Natural killer cell (primary cell): ENCODE data around the gene COL5A1. TPM values are rescaled to one million over a fixed set of nuclear protein-coding genes. Genes with fewer than 3 reads are reported as not detected.

Experiments
- ATAC-seq, 3 donors: fragments of 150-1000 bp in 2 of 3; fragments of 200-7000 bp in 1 of 3; cut with Tn5 transposase; 1 replicate in 1 of 3; 2 replicates in 2 of 3; pipeline ENCODE4 v1.10.0; 2021; ENCODE audit warnings: mild to moderate bottlenecking in 2 of 3, moderate library complexity in 2 of 3
- DNase-seq, 2 donors: peaks; one replicate each; pipeline versions ENCODE4 v3.0.0 to v3.0.0-alpha.2; 2013 to 2021; ENCODE audit warnings: mixed read lengths in 1 of 2
- H3K27ac ChIP-seq: one replicate; pipeline ENCODE4 v1.5.1; 2013; ENCODE audit warnings: mild to moderate bottlenecking, low read length
- H3K27me3 ChIP-seq: one replicate; pipeline ENCODE4 v1.6.1; 2013; ENCODE audit warnings: low read length; ENCODE audit not compliant: control insufficient read depth, insufficient read depth
- H3K36me3 ChIP-seq: one replicate; pipeline ENCODE4 v1.6.1; 2013; ENCODE audit warnings: low read length; ENCODE audit not compliant: control insufficient read depth, insufficient read depth
- H3K4me1 ChIP-seq: one replicate; pipeline ENCODE4 v1.6.1; 2013; ENCODE audit warnings: low read length; ENCODE audit not compliant: control insufficient read depth, insufficient read depth
- H3K4me3 ChIP-seq: one replicate; pipeline ENCODE4 v1.5.1; 2013; ENCODE audit warnings: low read length
- H3K9me3 ChIP-seq: one replicate; pipeline ENCODE4 v1.6.1; 2013; ENCODE audit warnings: low read length; ENCODE audit not compliant: control insufficient read depth, insufficient read depth
- H3K27ac Mint-ChIP-seq, 2 donors: one replicate each; pipeline ENCODE4 v1.8.0; 2022; ENCODE audit warnings: mild to moderate bottlenecking in 2 of 2, mixed read lengths in 2 of 2, moderate library complexity in 1 of 2
- H3K27me3 Mint-ChIP-seq, 2 donors: one replicate each; pipeline ENCODE4 v1.8.0; 2022; ENCODE audit warnings: low read depth in 2 of 2, mixed read lengths in 2 of 2
- H3K36me3 Mint-ChIP-seq: one replicate; pipeline ENCODE4 v1.8.0; 2022; ENCODE audit warnings: mixed read lengths
- H3K4me1 Mint-ChIP-seq, 2 donors: one replicate each; pipeline ENCODE4 v1.8.0; 2022; ENCODE audit warnings: mixed read lengths in 2 of 2
- H3K4me3 Mint-ChIP-seq: one replicate; pipeline ENCODE4 v1.8.0; 2022; ENCODE audit warnings: mild to moderate bottlenecking, moderate library complexity, mixed read lengths
- H3K9me3 Mint-ChIP-seq, 2 donors: one replicate each; pipeline ENCODE4 v1.8.0; 2022; ENCODE audit warnings: mixed read lengths in 2 of 2
- WGBS: methylation state at CpG from one replicate; pipeline ENCODE4 v1.1.7; 2013; ENCODE audit warnings: missing lambda C conversion rate; ENCODE audit not compliant: insufficient coverage; 5-methylcytosine and 5-hydroxymethylcytosine counted together
- intact Hi-C: fragments of 100-400 bp; cut with micrococcal nuclease; formaldehyde crosslinking; loops from one replicate; pipeline ENCODE4 v1.14.2; 2022
- total RNA-seq, 4 donors: library from RNA; stranded (reverse); fragments of 120-200 nt in 1 of 4; gene quantifications; one replicate each; pipeline versions ENCODE4 v1.2.3 to v1.2.4, GENCODE V29; 2013 to 2022
- TF ChIP-seq, protein P1 (sequence below): fragments of 200-600 bp; IDR thresholded peaks from one replicate; pipeline ENCODE4 v1.8.0; 2022; ENCODE audit warnings: antibody characterized with exemption

COL5A1 gene
- total RNA-seq, 3 donors from 2014 or later (not counting 1 experiment from before 2014, with no cell fraction given) = 0.11 to 0.28 (median 0.23) TPM

GRCh38 chr9:134630861-134631260 is 10.7 kb upstream of the COL5A1 start:
- Mint-ChIP-seq H3K27ac (no peak overlapping the region), H3K27me3 (no peaks in the 10 kb centered on the region), H3K4me3 (no peak overlapping the region), H3K36me3 (no peaks in the 10 kb centered on the region), H3K9me3 (no peaks in the 10 kb centered on the region), H3K4me1 (no peaks in the 10 kb centered on the region)
- no peak overlapping the region for H3K4me3 ChIP-seq
- no peak overlapping the region for H3K27ac ChIP-seq
- DNase-seq (no peak), ATAC-seq (no peak)
- H3K27me3 ChIP-seq = no peaks in the 10 kb centered on the region
- H3K36me3 ChIP-seq = no peaks in the 10 kb centered on the region
- intact Hi-C loops = no loop called here
- TF ChIP-seq, protein P1, sequence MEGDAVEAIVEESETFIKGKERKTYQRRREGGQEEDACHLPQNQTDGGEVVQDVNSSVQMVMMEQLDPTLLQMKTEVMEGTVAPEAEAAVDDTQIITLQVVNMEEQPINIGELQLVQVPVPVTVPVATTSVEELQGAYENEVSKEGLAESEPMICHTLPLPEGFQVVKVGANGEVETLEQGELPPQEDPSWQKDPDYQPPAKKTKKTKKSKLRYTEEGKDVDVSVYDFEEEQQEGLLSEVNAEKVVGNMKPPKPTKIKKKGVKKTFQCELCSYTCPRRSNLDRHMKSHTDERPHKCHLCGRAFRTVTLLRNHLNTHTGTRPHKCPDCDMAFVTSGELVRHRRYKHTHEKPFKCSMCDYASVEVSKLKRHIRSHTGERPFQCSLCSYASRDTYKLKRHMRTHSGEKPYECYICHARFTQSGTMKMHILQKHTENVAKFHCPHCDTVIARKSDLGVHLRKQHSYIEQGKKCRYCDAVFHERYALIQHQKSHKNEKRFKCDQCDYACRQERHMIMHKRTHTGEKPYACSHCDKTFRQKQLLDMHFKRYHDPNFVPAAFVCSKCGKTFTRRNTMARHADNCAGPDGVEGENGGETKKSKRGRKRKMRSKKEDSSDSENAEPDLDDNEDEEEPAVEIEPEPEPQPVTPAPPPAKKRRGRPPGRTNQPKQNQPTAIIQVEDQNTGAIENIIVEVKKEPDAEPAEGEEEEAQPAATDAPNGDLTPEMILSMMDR = no peak
- no peaks in the 10 kb centered on the region for H3K4me1 ChIP-seq
- WGBS = 87% methylated on average over 8 of the region's 8 CpGs
- no peaks in the 10 kb centered on the region for H3K9me3 ChIP-seq

DNA sequence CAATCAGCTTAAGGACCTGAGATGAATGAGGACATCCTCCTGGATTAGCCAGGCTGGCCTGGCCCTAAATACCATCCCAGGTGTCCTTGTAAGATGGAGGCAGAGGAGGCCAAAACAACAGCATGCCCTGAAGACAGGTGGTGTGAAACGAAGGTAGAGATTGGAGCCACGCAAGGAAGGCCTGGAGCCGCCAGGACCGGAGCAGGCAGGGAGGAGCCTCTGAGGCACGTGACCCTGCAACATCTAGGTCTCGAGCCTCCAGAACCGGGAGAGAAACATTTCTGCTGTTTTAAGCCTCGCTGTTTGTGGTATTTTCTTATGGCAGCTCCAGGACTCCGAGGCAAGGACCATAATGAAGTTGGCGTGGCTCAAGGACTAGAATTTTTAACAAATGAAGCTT is 9.7 kb upstream of the COL5A1 start:
- Histone ChIP-seq H3K27ac (no peak overlapping the region), H3K36me3 (no peaks in the 10 kb centered on the region), H3K27me3 (no peaks in the 10 kb centered on the region), H3K4me1 (no peaks in the 10 kb centered on the region), H3K4me3 (no peak overlapping the region), H3K9me3 (no peaks in the 10 kb centered on the region)
- H3K27me3 Mint-ChIP-seq = no peaks in the 10 kb centered on the region
- H3K4me3 Mint-ChIP-seq = no peak overlapping the region
- 87% methylated on average over 10 of the region's 10 CpGs for WGBS
- ATAC-seq (no peak), DNase-seq (no peak)
- no peaks in the 10 kb centered on the region for H3K4me1 Mint-ChIP-seq
- intact Hi-C loops = no loop called here
- no peaks in the 10 kb centered on the region for H3K9me3 Mint-ChIP-seq
- H3K36me3 Mint-ChIP-seq = no peaks in the 10 kb centered on the region
- no peak overlapping the region for H3K27ac Mint-ChIP-seq
- TF ChIP-seq, protein P1 = no peak

DNA sequence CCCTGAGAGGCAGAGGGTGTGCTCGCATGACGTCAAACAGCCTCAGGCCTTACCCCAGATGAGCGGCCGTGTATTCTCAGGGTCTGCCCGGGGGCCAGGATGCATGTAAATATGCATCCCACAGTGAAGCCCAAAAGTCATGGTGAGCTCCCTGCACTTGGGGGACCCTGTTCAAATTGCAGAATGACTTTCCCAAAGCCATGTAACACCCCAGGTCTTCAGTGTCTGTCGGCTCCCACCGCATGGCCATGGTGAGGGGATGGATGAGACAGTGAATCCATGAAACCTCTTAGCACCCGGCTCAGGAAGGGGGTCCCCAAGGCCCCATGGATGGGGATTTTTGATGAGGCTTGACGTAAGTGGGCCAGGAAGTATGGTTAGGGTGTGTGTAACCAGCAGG is 9.3 kb upstream of the COL5A1 start:
- no peak overlapping the region for H3K27ac Mint-ChIP-seq
- no peaks in the 10 kb centered on the region for H3K9me3 Mint-ChIP-seq
- Histone ChIP-seq H3K4me3 (no peak overlapping the region), H3K4me1 (no peaks in the 10 kb centered on the region), H3K27ac (no peak overlapping the region), H3K36me3 (no peaks in the 10 kb centered on the region), H3K9me3 (no peaks in the 10 kb centered on the region), H3K27me3 (no peaks in the 10 kb centered on the region)
- DNase-seq = no peak
- WGBS = 92% methylated on average over 9 of the region's 9 CpGs
- no peaks in the 10 kb centered on the region for H3K27me3 Mint-ChIP-seq
- TF ChIP-seq, protein P1 = no peak
- H3K36me3 Mint-ChIP-seq = no peaks in the 10 kb centered on the region
- no peak for ATAC-seq
- no peaks in the 10 kb centered on the region for H3K4me1 Mint-ChIP-seq
- H3K4me3 Mint-ChIP-seq = no peak overlapping the region
- intact Hi-C loops = no loop called here

DNA sequence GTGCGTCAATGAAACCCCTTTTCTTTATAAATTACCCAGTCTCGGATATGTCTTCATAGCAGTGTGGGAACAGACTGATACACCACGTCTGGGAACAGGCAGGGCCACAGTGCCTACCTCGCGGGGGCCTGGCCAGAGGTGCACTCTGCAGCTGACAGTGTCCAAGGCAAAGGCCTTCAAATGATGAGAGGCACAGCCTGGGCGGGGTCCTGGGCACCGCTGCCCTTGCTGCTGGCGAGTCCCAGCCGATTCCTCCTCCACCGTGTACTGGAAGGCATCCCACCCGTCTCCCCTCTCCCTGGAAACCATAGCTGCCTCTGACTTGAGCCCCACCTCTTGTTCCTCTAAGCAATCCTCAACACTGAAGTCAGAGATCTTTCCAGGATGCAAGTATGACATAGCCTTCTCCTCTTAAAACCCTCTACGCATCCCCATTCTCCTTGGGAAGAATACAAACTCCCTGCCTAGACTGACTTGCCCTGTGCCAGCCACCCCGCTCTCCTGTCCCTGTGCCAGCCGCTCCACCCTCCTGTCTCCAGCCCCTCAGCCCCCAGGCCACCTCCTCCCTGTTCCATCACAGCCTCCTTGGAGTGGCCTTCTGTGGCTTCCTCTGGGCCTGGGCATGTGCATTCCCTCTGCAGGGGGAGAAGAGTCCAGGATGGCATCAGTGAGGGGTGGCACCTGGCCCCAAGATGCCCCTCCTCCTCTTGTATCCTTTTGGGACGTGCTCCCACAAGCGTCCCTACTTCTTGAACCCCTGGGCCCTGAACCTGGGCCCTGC is 8.1 kb upstream of the COL5A1 start:
- Mint-ChIP-seq H3K27me3 (no peaks in the 10 kb centered on the region), H3K4me3 (no peak overlapping the region), H3K4me1 (no peaks in the 10 kb centered on the region), H3K36me3 (no peaks in the 10 kb centered on the region), H3K9me3 (no peaks in the 10 kb centered on the region), H3K27ac (no peak overlapping the region)
- 88% methylated on average over 16 of the region's 16 CpGs for WGBS
- DNase-seq (no peak), ATAC-seq (no peak)
- Histone ChIP-seq H3K9me3 (no peaks in the 10 kb centered on the region), H3K4me1 (no peaks in the 10 kb centered on the region), H3K27me3 (no peaks in the 10 kb centered on the region), H3K27ac (no peak overlapping the region), H3K36me3 (no peaks in the 10 kb centered on the region), H3K4me3 (no peak overlapping the region)
- TF ChIP-seq, protein P1 = no peak
- intact Hi-C loops = no loop called here
